Fibroblast of villous mesenchyme (primary cell): ENCODE data around the gene ZBTB9. TPM values are rescaled to one million over a fixed set of nuclear protein-coding genes. Genes with fewer than 3 reads are reported as not detected.
"Not testable (repeated sequence)": the region's sequence is repeated elsewhere in the genome, so short reads cannot be mapped to it uniquely, and the experiment has no call there.

Experiments used
- DNase-seq: peaks from one replicate; pipeline ENCODE4 v3.0.0-alpha.2; 2010; ENCODE audit warnings: low read depth
- H3K4me3 ChIP-seq: 2 replicates; pipeline ENCODE4 v1.5.1; 2011; ENCODE audit warnings: low read depth, mild to moderate bottlenecking, low read length
- total RNA-seq: library from RNA; depleted of rRNA; stranded (reverse); fragments of >200 nt; gene quantifications from 2 replicates; pipeline ENCODE4 v1.2.3, GENCODE V29; 2012
- TF ChIP-seq, protein P1 (sequence below): IDR thresholded peaks from 2 replicates; pipeline ENCODE4 v1.5.1; 2012; ENCODE audit warnings: low read depth, mild to moderate bottlenecking, low read length; ENCODE audit not compliant: insufficient read depth

Gene ZBTB9
- total RNA-seq, 1 donor, result 4.7 TPM

DNA sequence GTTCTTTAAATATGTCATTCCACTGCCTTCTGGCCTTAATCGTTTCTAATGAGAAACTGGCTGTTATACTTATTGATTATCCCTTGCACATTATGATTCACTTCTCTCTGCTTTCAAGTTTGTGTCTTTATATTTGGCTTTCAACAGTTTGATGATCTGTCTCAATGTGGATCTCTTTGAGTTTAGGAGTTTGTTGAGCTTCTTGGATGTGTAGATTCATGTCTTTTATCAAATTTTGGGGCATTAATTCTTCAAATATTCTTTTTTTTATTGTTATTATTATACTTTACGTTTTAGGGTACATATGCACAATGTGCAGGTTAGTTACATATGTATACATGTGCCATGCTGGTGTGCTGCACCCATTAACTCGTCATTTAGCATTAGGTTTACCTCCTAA is 29.3 kb downstream of the ZBTB9 start:
- no peak for DNase-seq
- H3K4me3 ChIP-seq, result no peak overlapping the region
- TF ChIP-seq, protein P1, sequence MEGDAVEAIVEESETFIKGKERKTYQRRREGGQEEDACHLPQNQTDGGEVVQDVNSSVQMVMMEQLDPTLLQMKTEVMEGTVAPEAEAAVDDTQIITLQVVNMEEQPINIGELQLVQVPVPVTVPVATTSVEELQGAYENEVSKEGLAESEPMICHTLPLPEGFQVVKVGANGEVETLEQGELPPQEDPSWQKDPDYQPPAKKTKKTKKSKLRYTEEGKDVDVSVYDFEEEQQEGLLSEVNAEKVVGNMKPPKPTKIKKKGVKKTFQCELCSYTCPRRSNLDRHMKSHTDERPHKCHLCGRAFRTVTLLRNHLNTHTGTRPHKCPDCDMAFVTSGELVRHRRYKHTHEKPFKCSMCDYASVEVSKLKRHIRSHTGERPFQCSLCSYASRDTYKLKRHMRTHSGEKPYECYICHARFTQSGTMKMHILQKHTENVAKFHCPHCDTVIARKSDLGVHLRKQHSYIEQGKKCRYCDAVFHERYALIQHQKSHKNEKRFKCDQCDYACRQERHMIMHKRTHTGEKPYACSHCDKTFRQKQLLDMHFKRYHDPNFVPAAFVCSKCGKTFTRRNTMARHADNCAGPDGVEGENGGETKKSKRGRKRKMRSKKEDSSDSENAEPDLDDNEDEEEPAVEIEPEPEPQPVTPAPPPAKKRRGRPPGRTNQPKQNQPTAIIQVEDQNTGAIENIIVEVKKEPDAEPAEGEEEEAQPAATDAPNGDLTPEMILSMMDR, result no peak

DNA sequence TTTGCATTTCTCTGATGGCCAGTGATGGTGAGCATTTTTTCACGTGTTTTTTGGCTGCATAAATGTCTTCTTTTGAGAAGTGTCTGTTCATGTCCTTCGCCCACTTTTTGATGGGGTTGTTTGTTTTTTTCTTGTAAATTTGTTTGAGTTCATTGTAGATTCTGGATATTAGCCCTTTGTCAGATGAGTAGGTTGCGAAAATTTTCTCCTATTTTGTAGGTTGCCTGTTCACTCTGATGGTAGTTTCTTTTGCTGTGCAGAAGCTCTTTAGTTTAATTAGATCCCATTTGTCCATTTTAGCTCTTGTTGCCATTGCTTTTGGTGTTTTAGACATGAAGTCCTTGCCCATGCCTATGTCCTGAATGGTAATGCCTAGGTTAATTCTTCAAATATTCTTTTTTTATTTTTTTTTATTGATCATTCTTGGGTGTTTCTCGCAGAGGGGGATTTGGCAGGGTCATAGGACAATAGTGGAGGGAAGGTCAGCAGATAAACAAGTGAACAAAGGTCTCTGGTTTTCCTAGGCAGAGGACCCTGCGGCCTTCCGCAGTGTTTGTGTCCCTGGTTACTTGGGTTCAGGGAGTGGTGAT is 30.4 kb downstream of the ZBTB9 start:
- DNase-seq, H3K4me3 ChIP-seq: not testable (repeated sequence)

DNA sequence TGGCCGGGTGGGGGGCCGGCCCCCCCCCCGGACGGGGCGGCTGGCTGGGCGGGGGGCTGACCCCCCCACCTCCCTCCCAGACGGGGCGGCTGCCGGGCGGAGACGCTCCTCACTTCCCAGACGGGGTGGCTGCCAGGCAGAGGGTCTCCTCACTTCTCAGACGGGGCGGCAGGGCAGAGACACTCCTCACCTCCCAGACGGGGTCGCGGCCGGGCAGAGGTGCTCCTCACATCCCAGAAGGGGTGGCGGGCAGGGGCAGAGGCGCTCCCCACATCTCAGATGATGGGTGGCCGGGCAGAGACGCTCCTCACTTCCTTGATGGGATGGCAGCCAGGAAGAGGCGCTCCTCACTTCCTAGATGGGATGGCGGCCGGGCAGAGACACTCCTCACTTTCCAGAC is 31.3 kb downstream of the ZBTB9 start:
- not testable (repeated sequence) for H3K4me3 ChIP-seq, DNase-seq

DNA sequence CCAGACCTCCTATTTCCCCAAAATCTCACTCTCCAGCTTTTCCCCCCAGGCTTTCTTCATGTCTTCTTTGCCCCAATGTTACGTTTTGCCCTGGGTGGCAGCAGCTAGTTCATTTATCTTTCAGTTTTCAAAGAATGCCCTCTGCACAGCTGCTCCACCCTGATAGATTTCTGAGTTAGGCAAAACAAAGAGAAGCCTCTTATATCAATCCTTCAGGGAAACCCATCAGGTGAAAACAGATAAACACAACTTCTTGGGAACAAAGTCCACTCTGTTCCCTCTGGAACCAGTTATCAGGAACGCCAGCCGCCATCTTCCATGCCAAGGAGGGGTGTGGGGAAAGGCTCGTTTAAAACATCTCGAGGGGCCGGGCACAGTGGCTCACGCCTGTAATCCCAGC is 34.0 kb downstream of the ZBTB9 start:
- TF ChIP-seq, protein P1, result no peak
- H3K4me3 ChIP-seq, result no peak overlapping the region
- no peak for DNase-seq

DNA sequence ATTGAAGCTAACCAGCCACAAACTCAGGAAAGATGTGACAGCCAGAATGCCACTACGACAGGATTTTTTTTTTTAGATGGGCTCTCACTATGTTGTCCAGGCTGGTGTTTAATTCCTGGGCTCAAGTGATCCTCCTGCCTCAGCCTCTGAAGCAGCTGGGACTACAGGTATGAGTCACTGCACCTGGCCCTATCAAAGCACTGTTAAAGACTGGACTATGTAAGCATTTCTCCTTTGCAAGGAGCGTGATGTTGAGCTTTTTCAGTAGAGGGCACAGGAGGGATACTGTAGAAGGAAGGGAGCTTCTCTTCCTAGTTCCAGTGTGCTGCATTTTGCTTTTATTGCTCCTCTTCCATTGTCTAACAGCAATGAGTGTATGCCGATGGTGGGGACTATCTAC is 35.8 kb downstream of the ZBTB9 start:
- TF ChIP-seq, protein P1, result no peak
- no peak for DNase-seq
- no peak overlapping the region for H3K4me3 ChIP-seq

DNA sequence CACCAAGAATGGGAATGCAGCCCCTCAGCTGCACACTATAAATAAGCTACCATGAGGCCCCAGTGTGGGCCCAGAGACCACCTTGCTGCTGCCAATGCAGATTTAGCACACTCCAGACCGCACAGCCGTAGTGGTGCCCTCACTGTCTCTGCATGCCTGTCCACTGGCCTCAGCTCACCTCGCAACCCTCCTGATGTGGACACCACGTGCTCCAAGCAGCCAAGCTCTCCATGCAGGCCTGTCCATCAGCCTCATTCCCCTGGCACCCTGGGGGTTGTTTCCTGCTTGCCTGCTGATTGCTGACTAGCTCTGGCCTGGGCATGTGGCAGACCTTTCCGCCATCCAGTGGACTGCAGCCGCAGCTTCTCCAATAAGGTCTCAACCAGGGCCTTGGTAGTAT is 36.2 kb downstream of the ZBTB9 start:
- no peak overlapping the region for H3K4me3 ChIP-seq
- DNase-seq, result no peak
- TF ChIP-seq, protein P1, result no peak

DNA sequence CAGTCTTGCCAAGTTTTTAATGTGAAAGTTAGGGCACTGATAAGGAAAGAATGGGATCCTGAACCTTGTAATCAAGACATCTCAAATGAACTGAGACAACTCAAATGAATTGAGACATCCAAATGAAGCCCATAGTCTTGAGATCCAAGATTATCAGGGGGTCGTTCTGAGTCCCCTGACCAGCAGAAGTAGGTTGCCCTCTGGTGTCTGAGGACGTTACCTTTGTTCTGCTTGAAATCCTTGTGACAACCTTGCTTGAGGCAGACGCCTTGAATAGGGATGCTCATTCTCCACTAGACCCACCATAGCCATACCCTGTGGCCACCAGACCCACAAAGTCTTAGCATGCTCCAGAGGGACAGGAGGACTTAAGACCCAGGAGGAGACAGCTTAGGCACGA is 37.7 kb downstream of the ZBTB9 start:
- H3K4me3 ChIP-seq, result no peak overlapping the region
- TF ChIP-seq, protein P1, result no peak
- no peak for DNase-seq

DNA sequence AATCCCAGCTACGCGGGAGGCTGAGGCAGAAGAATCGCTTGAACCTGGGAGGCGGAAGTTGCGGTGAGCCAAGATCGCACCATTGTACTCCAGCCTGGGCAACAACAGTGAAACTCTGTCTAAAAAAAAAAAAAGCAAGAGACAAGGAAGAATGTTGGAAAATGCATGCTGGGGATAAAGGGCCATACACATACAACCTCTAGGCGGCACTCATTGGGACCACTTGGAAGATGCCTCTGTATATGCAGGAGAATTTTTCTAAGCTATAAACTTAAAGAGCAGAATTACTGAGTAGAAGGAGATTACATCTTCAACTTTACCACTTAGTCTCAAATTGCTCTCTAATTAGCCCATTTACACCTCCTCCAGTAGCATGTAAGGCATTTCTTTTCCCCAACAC is 42.8 kb downstream of the ZBTB9 start:
- TF ChIP-seq, protein P1, result no peak
- DNase-seq, result no peak
- no peak overlapping the region for H3K4me3 ChIP-seq
